Effector memory CD4-positive, alpha-beta T cell (primary cell): Measurements from ENCODE around the gene ANKRD9.
"Not testable (repeated sequence)": the region's sequence is repeated elsewhere in the genome, so short reads cannot be mapped to it uniquely, and the experiment has no call there.

ENCODE experiments used
- DNase-seq, 3 donors: peaks; one replicate each; pipeline ENCODE4 v3.0.0-alpha.2; 2020
- H3K27ac ChIP-seq: 2 replicates; pipeline ENCODE4 v1.7.0; 2013; ENCODE audit warnings: mild to moderate bottlenecking, low read length, moderate library complexity; ENCODE audit not compliant: insufficient read depth, poor library complexity, severe bottlenecking
- H3K27me3 ChIP-seq: replicated peaks from 2 replicates; pipeline ENCODE4 v1.7.0; 2013; ENCODE audit warnings: mild to moderate bottlenecking, low read length; ENCODE audit not compliant: insufficient read depth, control insufficient read depth, poor library complexity, severe bottlenecking
- H3K36me3 ChIP-seq: 2 replicates; pipeline ENCODE4 v1.7.0; 2013; ENCODE audit warnings: mild to moderate bottlenecking, low read length, moderate library complexity; ENCODE audit not compliant: control insufficient read depth, insufficient read depth
- H3K4me1 ChIP-seq: 2 replicates; pipeline ENCODE4 v1.7.0; 2013; ENCODE audit warnings: low read length, mild to moderate bottlenecking; ENCODE audit not compliant: control insufficient read depth, insufficient read depth, poor library complexity, severe bottlenecking
- H3K4me3 ChIP-seq: 2 replicates; pipeline ENCODE4 v1.7.0; 2013; ENCODE audit warnings: low read length, low read depth, mild to moderate bottlenecking; ENCODE audit not compliant: insufficient read depth, poor library complexity, severe bottlenecking
- H3K9me3 ChIP-seq: 2 replicates; pipeline ENCODE4 v1.7.0; 2013; ENCODE audit warnings: mild to moderate bottlenecking, low read length, moderate library complexity; ENCODE audit not compliant: control insufficient read depth

ANKRD9 gene

DNA sequence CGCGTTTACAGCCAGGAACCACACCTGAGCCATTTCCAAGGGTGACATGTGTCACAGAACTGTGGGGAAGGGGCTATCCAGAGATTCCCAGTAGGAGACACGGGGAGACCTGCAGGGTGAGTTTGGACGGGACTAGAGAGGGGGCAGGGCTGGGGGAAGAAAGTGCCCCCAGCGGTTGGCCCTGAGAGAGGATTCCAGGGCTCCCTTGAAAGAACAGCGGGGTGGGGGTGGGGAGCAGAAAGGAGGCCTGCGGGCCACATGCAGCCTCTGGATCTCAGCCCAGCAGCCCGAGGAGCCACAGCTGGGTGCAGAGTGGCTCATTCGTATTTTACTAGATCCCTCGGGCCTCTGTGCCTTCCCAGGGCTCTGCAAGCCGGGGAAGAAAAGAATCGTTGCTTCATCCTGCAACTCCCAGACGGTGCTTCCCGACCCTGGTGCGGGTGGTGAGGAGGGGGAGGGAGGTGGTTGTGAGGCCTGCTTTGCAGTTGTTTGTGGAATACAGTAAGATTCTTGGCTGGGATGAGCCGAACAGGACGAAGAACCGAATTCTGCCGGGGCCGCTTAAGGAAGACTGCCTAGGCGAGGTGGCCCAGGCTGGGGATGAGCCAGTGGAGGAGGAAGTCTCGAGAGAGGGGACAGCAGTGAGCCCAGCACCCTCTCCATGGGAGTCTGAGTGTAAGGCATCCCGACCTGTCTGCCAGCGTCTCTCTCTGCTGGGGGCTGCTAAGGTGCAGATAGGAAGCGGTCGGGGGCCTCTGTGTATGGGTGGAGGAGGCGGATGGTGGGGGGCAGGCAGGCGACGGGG, 36.1 kb upstream of the ANKRD9 start:
- DNase-seq = no peak
- H3K4me1 ChIP-seq = peaks cover 3% of the 10 kb centered on the region

DNA sequence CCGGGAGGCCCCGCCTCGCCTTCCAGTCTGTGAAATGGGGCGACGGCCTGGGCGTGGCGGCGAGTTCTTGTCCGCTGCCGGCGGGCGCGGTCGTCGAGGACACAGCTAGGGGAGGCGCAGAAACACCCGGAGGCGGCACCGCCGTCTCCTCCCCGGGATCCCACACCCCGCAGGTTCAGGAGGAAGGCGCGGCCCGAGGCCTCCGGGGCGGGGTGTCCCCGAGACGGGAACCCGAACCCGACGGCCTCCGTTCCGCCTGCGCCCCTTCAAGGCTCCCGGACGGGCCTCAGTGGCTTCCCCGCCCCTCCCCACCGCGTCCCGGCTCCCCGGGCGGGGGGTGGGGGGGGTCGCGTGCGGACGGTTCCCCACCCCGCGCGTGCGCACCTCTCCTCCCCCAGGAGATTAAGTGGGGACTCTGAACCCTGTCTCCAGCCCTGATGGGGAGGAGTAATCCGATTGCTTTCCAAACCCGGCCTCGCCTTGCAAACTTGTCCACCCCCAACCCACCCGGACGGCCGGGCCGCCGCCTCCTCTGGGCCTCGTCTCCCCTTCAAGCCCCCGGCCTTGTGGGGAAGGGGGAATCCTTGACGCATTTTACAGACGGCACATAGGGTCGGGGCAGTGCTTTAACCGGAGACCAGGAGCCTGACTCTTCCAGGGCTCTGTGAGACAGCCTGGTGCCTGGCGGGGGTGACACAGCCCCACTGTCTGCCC, 35.3 kb upstream of the ANKRD9 start:
- DNase-seq = no peak
- Histone ChIP-seq H3K27me3 (peaks cover 15% of the 10 kb centered on the region), H3K36me3 (no peaks in the 10 kb centered on the region), H3K9me3 (no peaks in the 10 kb centered on the region), H3K27ac (no peak overlapping the region), H3K4me3 (peak overlapping the region; percentile 39), H3K4me1 (peaks cover 3% of the 10 kb centered on the region)

More for the DNA sequence above, 36.1 kb upstream of the ANKRD9 start:
- H3K4me3 ChIP-seq = no peak overlapping the region
- H3K36me3 ChIP-seq = no peaks in the 10 kb centered on the region
- peaks cover 15% of the 10 kb centered on the region for H3K27me3 ChIP-seq
- no peaks in the 10 kb centered on the region for H3K9me3 ChIP-seq
- H3K27ac ChIP-seq = no peak overlapping the region

DNA sequence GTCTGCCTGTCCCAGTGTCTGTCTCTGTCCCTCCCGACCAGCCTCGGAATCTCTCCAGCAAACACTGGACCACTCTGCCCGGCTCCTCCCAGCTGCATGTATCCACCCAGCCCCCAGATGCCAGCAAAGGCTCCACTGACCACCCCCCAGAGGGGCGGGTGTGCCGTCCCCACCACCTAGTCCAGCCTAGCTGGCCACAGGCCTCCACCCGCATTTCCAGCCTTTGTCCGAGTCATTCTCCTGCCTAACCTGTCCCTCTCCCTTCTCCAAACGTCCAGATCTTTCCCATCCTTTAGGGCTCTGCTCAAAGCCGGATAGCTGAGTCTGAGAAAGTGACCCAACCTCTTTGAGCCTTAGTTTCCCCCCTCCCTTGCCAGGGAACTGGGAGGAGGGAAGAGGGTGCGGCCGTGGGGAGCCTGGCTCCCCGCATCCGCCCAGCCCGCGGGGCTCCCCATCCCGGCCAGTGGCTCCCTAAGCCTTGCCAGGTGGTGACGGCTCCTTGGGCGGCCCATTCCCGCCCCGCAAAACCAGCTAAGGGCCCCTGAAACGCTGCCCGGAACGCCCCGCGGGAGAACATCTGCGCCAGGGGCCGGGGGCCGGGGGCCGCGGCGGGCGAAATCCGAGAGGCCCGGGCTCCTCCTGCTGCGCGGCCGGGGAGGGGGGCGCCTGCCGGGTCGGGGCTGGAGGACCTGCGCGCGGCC, 34.6 kb upstream of the ANKRD9 start:
- Histone ChIP-seq H3K4me3 (peak overlapping the region; percentile 39), H3K9me3 (no peaks in the 10 kb centered on the region), H3K4me1 (peaks cover 3% of the 10 kb centered on the region), H3K27ac (no peak overlapping the region), H3K27me3 (peaks cover 15% of the 10 kb centered on the region), H3K36me3 (no peaks in the 10 kb centered on the region)
- no peak for DNase-seq

DNA sequence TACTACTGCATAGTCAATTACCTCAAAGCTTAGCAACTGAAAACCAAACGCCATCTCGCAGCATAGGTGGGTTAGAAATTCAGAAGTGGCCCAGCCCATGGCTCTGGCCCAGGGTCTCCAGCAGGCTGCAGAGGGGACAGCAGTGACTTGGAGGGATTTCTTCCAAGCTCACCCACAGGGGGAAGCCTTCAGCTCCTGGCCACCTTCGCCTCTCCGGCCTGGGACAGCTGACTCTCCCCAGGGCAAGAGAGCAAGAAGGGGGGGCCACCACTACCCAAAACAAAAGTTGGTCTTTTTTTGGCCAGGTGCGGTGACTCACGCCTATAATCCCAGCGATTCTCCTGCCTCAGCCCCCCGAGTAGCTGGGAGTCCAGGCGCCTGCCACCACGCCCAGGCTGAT, 32.2 kb upstream of the ANKRD9 start:
- Histone ChIP-seq H3K27me3 (peaks cover 15% of the 10 kb centered on the region), H3K4me1 (peaks cover 3% of the 10 kb centered on the region), H3K4me3 (no peak overlapping the region), H3K36me3 (no peaks in the 10 kb centered on the region), H3K27ac (no peak overlapping the region), H3K9me3 (no peaks in the 10 kb centered on the region)
- no peak for DNase-seq

DNA sequence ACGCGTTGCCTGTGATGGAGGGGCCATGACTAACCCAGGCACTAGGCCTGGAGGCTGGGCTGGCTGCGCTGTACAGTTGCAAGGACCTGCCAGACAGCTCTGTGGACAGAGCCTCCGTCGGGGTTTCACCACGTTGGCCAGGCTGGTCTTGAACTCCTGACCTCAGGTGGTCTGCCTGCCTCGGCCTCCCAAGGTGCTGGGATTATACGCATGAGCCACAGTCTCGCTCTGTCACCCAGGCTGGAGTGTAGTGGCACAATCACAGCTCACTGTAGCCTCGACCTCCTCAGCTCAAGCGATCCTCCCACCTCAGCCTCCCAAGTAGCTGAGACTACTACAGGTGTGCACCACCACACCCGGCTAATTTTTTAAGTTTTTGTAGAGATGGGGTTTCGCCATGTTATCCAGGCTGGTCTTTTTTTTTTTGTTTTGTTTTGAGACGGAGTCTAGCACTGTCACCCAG, 31.5 kb upstream of the ANKRD9 start:
- not testable (repeated sequence) for H3K36me3 ChIP-seq, H3K27ac ChIP-seq, H3K9me3 ChIP-seq, H3K4me1 ChIP-seq, H3K4me3 ChIP-seq, DNase-seq
- peaks cover 15% of the 10 kb centered on the region for H3K27me3 ChIP-seq

DNA sequence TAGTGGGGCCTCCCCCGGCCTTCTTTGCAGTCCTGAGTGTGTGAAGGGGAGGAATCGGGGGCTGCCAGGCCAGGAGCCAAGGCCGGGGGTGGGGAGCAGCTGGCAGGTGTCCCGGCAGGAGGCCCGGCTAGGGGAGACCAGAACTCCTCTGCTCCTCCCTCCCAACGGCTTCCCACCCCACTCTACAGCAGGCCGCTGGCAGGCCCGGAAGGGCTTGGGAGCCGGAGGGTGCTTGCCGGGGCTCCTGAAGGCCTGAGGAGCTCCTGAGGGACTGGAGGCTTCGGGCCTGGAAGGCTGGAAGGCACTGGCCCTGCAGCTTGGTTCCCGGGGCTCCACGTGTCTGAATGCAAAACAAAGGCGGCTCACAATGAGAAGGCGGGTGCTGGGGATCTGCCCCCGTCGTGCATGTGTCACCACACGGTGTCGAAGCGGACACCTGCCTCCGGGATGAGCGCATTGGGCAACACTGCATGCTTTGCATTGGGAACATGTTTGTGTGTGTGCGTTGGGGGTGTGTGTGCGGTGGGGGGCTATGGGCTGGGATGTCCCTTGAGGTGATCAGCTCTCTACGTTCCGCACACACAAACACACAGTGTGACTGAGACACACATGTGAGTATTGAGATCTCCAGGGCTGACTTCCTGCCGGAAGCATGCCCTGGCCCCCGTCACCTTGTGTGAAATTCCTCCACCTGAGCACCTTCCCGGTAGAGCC, 30.9 kb upstream of the ANKRD9 start:
- H3K9me3 ChIP-seq = no peaks in the 10 kb centered on the region
- H3K36me3 ChIP-seq = no peaks in the 10 kb centered on the region
- no peak overlapping the region for H3K27ac ChIP-seq
- no peak overlapping the region for H3K4me3 ChIP-seq
- peaks cover 12% of the 10 kb centered on the region for H3K27me3 ChIP-seq
- H3K4me1 ChIP-seq = peaks cover 3% of the 10 kb centered on the region
- DNase-seq = no peak

DNA sequence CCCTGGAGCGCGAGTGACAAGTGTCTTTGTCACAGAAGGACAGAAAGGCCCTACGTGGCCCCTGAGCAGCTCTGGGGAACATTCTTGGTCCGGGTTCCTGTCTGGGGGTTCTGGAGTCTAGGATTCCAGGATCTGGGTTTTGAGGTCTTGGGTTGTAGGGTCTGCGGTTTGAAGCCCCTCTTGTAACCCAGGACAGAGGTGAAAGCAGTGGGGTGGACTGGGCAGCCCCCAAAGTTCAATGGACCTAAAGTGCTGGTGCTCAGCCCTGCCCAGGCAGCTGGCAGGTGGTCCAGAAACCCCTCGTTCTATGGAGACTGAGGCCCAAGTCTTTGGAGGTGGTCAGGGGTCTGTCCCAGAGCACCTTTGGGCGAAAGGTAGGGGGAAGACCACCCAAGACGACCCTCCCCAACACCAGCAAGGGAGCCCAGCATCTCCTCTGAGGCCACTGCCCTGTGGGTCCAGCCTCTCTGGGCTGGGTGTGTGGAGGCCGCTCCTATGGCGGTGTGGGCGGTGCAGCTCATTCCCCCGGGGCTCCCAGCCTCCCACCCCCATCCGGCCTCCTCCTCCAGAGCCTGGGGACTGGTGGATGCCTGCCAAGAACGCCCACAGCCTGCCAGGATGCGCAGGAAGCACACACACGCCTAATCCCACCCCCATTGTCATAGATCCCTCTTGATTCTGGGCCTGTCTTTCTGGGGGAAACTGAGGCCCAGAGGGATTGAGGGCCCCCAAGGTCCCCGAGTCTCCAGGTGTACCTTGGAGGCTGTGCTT, 30.2 kb upstream of the ANKRD9 start:
- no peak for DNase-seq
- H3K27me3 ChIP-seq = peaks cover 5% of the 10 kb centered on the region
- peaks cover under 1% of the 10 kb centered on the region for H3K4me1 ChIP-seq
- no peaks in the 10 kb centered on the region for H3K36me3 ChIP-seq
- no peak overlapping the region for H3K27ac ChIP-seq
- H3K9me3 ChIP-seq = no peaks in the 10 kb centered on the region
- H3K4me3 ChIP-seq = no peak overlapping the region

DNA sequence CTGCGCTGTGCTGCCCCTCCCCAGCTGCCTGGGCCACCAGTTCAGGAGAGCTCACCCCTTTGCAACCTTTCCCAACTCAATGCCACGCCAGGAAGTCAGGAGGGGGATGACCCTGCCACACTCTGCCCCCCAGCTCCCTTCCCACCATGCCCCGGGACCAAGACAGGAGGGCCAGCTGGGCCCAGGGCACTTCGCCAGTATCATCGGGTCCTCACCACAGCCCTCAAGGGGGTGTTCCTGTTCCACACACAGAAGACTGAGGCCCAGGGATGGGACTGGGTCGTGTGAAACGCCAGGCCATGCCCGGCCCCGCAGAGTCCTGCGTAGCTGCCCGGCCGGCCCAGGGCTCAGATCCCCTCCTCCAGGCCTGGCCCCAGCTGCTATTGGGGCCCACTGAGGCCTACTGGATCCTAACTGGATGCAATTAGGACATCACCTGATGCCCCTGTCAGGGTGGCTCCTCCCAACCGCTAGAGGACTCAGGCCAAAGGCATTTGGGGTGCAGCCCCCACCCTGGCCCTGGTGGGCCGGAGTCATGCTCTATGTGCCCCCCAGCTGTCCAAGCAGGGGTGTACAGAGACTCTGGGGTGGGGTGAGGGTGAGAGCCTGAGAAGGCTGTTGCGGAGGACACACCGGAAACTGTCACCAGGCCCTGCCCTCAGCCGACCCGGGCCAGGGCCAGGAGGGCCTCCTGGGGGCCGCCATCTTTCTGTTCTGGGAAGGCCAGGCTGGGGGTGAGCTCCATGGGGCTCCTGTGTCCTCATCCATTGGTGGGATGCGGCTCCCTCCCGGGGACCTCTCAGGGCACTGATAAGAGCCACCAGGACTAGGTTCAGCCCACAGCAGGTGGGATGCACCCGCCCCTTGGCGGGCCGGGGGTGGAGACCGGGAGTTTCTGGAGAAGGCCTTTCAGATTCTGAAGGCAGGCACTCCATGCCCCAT, 29.3 kb upstream of the ANKRD9 start:
- DNase-seq = no peak
- Histone ChIP-seq H3K4me1 (no peaks in the 10 kb centered on the region), H3K27me3 (no peaks in the 10 kb centered on the region), H3K4me3 (no peak overlapping the region), H3K36me3 (no peaks in the 10 kb centered on the region), H3K27ac (no peak overlapping the region), H3K9me3 (no peaks in the 10 kb centered on the region)
